Upper lobe of right lung (tissue), 1 donor: Measurements from ENCODE around the gene NINJ1. TPM values are rescaled to one million over a fixed set of nuclear protein-coding genes. Genes with fewer than 3 reads are reported as not detected.

Source experiments
- ATAC-seq: fragments of 200-7000 bp; cut with Tn5 transposase; one replicate; pipeline ENCODE4 v1.9.1; 2020; ENCODE audit warnings: mild to moderate bottlenecking, moderate library complexity
- DNase-seq: peaks from one replicate; pipeline ENCODE4 v3.0.0-alpha.2; 2020
- H3K27ac ChIP-seq: fragments of 200-600 bp; one replicate; pipeline ENCODE4 v1.8.0; 2022
- H3K27me3 ChIP-seq: fragments of 200-600 bp; one replicate; pipeline ENCODE4 v1.8.0; 2022; ENCODE audit warnings: mild to moderate bottlenecking
- H3K36me3 ChIP-seq: fragments of 200-600 bp; one replicate; pipeline ENCODE4 v1.8.0; 2022
- H3K4me1 ChIP-seq: fragments of 200-600 bp; one replicate; pipeline ENCODE4 v1.8.0; 2022
- H3K4me3 ChIP-seq: fragments of 200-600 bp; one replicate; pipeline ENCODE4 v1.8.0; 2022; ENCODE audit warnings: mild to moderate bottlenecking
- H3K9me3 ChIP-seq: fragments of 200-600 bp; one replicate; pipeline ENCODE4 v1.8.0; 2022
- CTCF ChIP-seq: fragments of 200-600 bp; IDR thresholded peaks from one replicate; pipeline ENCODE4 v1.8.0; 2022; ENCODE audit warnings: antibody characterized with exemption
- intact Hi-C: fragments of 100-400 bp; cut with DNase I; formaldehyde crosslinking; loops from one replicate; pipeline ENCODE4 v1.11.0; 2022
- total RNA-seq: library from RNA; stranded (reverse); fragmentation: NEBNext Ultra II Directional; extraction: Animal tissue kit (Norgen Biotek cat#: 25700); gene quantifications from one replicate; pipeline ENCODE4 v1.2.1, GENCODE V29; 2021
- donor health status: DM: no; HTN: yes; CAD: no; lungs with severe emphysema.

NINJ1 gene
- total RNA-seq, 1 donor from 2014 or later = 53.2 TPM

GRCh38 chr9:93090091-93090655 lies 43.9 kb downstream of the NINJ1 start:
- intact Hi-C loops = no loop called here
- peak; percentile 3 for DNase-seq
- H3K27ac ChIP-seq = no peak overlapping the region
- no peak for ATAC-seq
- peaks cover 25% of the 10 kb centered on the region for H3K4me1 ChIP-seq
- H3K4me3 ChIP-seq = no peak overlapping the region
- H3K36me3 ChIP-seq = no peaks in the 10 kb centered on the region
- TF ChIP-seq CTCF = no peak
- H3K27me3 ChIP-seq = no peaks in the 10 kb centered on the region
- H3K9me3 ChIP-seq = no peaks in the 10 kb centered on the region

- TF ChIP-seq CTCF = no peak
- no peaks in the 10 kb centered on the region for H3K9me3 ChIP-seq
- DNase-seq = peak; percentile 52
- no peak overlapping the region for H3K4me3 ChIP-seq
- no peaks in the 10 kb centered on the region for H3K36me3 ChIP-seq
- H3K27me3 ChIP-seq = no peaks in the 10 kb centered on the region
- H3K27ac ChIP-seq = no peak overlapping the region
- H3K4me1 ChIP-seq = peaks cover 18% of the 10 kb centered on the region
- intact Hi-C loops = no loop called here
- no peak for ATAC-seq
These were observed 44.5 kb downstream of the NINJ1 start for GRCh38 chr9:93089481-93089991.

- intact Hi-C loops = no loop called here
- H3K27ac ChIP-seq = no peak overlapping the region
- no peak for TF ChIP-seq CTCF
- H3K4me1 ChIP-seq = peaks cover 14% of the 10 kb centered on the region
- no peaks in the 10 kb centered on the region for H3K9me3 ChIP-seq
- ATAC-seq (no peak), DNase-seq (no peak)
- no peak overlapping the region for H3K4me3 ChIP-seq
- no peaks in the 10 kb centered on the region for H3K36me3 ChIP-seq
- no peaks in the 10 kb centered on the region for H3K27me3 ChIP-seq
These were observed 45.0 kb downstream of the NINJ1 start for GRCh38 chr9:93089024-93089423.

GRCh38 chr9:93088656-93089015 lies 45.4 kb downstream of the NINJ1 start:
- Histone ChIP-seq H3K4me1 (peaks cover 14% of the 10 kb centered on the region), H3K27me3 (no peaks in the 10 kb centered on the region), H3K27ac (no peak overlapping the region), H3K9me3 (no peaks in the 10 kb centered on the region), H3K4me3 (no peak overlapping the region), H3K36me3 (no peaks in the 10 kb centered on the region)
- intact Hi-C loops = no loop called here
- ATAC-seq (no peak), DNase-seq (peak; percentile 21)
- no peak for TF ChIP-seq CTCF

- no peaks in the 10 kb centered on the region for H3K9me3 ChIP-seq
- peaks cover 14% of the 10 kb centered on the region for H3K4me1 ChIP-seq
- H3K27me3 ChIP-seq = no peaks in the 10 kb centered on the region
- ATAC-seq (no peak), DNase-seq (peak; percentile 54)
- no peak overlapping the region for H3K4me3 ChIP-seq
- H3K36me3 ChIP-seq = no peaks in the 10 kb centered on the region
- intact Hi-C loops = no loop called here
- no peak overlapping the region for H3K27ac ChIP-seq
- no peak for TF ChIP-seq CTCF
These were observed 45.9 kb downstream of the NINJ1 start for GRCh38 chr9:93087971-93088655.
